Muscle of back (tissue), 11 donors: Measurements from ENCODE around the gene PDGFC. TPM values are rescaled to one million over a fixed set of nuclear protein-coding genes. Genes with fewer than 3 reads are reported as not detected.

Experiments used
- DNase-seq, 3 donors: peaks; one replicate each; pipeline versions ENCODE4 v3.0.0 to v3.0.0-alpha.2; 2013
- polyA plus RNA-seq, 10 donors: library from polyadenylated mRNA; unstranded; fragments of 120-200 nt; gene quantifications; one replicate each; pipeline ENCODE4 v1.2.1, GENCODE V29; 2013; ENCODE audit not compliant: insufficient read length in 10 of 10

The PDGFC gene
- polyA plus RNA-seq, 10 donors: 23.6 to 42.0 (median 30.8) TPM

GRCh38 chr4:156754832-156755570 is 216.6 kb downstream of the PDGFC start:
- DNase-seq: no peak

- no peak for DNase-seq
These were observed 220.1 kb downstream of the PDGFC start for GRCh38 chr4:156751486-156751885.

GRCh38 chr4:156749426-156750403 is 221.9 kb downstream of the PDGFC start:
- no peak for DNase-seq

- no peak for DNase-seq
These were observed 225.5 kb downstream of the PDGFC start for GRCh38 chr4:156746111-156746510.

- DNase-seq: no peak
These were observed 232.8 kb downstream of the PDGFC start for GRCh38 chr4:156738766-156739165.

- peak in 1 of 3 donors; percentile 37 for DNase-seq
These were observed 236.4 kb downstream of the PDGFC start for GRCh38 chr4:156734965-156735895.

GRCh38 chr4:156733582-156733981 is 238.0 kb downstream of the PDGFC start:
- DNase-seq: no peak

GRCh38 chr4:156732634-156733033 is 239.0 kb downstream of the PDGFC start:
- DNase-seq: no peak

GRCh38 chr4:156729416-156729815 is 242.2 kb downstream of the PDGFC start:
- no peak for DNase-seq

GRCh38 chr4:156725257-156725656 is 246.3 kb downstream of the PDGFC start:
- no peak for DNase-seq

GRCh38 chr4:156723951-156724668 is 247.5 kb downstream of the PDGFC start:
- no peak for DNase-seq

GRCh38 chr4:156718226-156718625 is 253.4 kb downstream of the PDGFC start:
- no peak for DNase-seq

GRCh38 chr4:156711193-156711590 is 260.4 kb downstream of the PDGFC start:
- no peak for DNase-seq

Other genes with a start within 250 kb of the PDGFC start
- gene GLRB, start 104.4 kb upstream of the PDGFC start, polyA plus RNA-seq: 1 to 10 TPM; 4.1 to 7.2 (median 5.0) TPM
- 10 to 100 TPM in 2 of 10 donors, 1 to 10 TPM in 8; 4.5 to 12.8 (median 7.4) TPM for gene GRIA2, start 248.9 kb upstream of the PDGFC start, polyA plus RNA-seq